Thyroid gland (tissue), 4 donors: Measurements from ENCODE around the gene RBBP4. TPM values are rescaled to one million over a fixed set of nuclear protein-coding genes. Genes with fewer than 3 reads are reported as not detected.

Experiments
- DNase-seq, 2 donors: peaks; one replicate each; pipeline ENCODE4 v3.0.0-alpha.2; 2019
- H3K27ac ChIP-seq, 3 donors: fragments of 200-600 bp; sonication (generic); 1 replicate in 2 of 3; 2 replicates in 1 of 3; pipeline ENCODE4 v1.5.1; 2016 to 2019; ENCODE audit warnings: mild to moderate bottlenecking in 1 of 3, moderate library complexity in 1 of 3
- H3K27me3 ChIP-seq: fragments of 200-600 bp; sonication (generic); one replicate; pipeline ENCODE4 v1.5.1; 2019
- H3K36me3 ChIP-seq, 2 donors: fragments of 200-600 bp; sonication (generic); one replicate each; pipeline ENCODE4 v1.5.1; 2016 to 2019
- H3K4me1 ChIP-seq, 2 donors: fragments of 200-600 bp; sonication (generic); one replicate each; pipeline ENCODE4 v1.5.1; 2017 to 2019
- H3K4me3 ChIP-seq, 3 donors: fragments of 200-600 bp; sonication (generic); replicated peaks in 1 of 3; 1 replicate in 2 of 3; 2 replicates in 1 of 3; pipeline ENCODE4 v1.5.1; 2016; ENCODE audit warnings: mild to moderate bottlenecking in 1 of 3
- H3K9me3 ChIP-seq: fragments of 200-600 bp; sonication (generic); one replicate; pipeline ENCODE4 v1.5.1; 2017
- CTCF ChIP-seq, 6 experiments: fragments of 200-600 bp in 3 of 6; fragments of 450-650 bp in 3 of 6; sonication (generic) in 3 of 6; IDR thresholded peaks; one replicate each; pipeline ENCODE4 v1.5.1; 2016 to 2019; ENCODE audit warnings: antibody characterized with exemption in 6 of 6, mild to moderate bottlenecking in 2 of 6, inconsistent platforms in 1 of 6, moderate library complexity in 1 of 6
- POLR2A ChIP-seq, 2 donors: fragments of 450-650 bp; IDR thresholded peaks; one replicate each; pipeline ENCODE4 v1.6.1; 2017; ENCODE audit warnings: antibody characterized with exemption in 2 of 2, mild to moderate bottlenecking in 2 of 2, moderate library complexity in 1 of 2
- WGBS, 2 donors: methylation state at CpG; one replicate each; pipeline ENCODE4 v1.1.5; 2017; 5-methylcytosine and 5-hydroxymethylcytosine counted together
- intact Hi-C: fragments of 100-400 bp; cut with DNase I; formaldehyde crosslinking; loops from one replicate; pipeline ENCODE4 v1.15.1; 2023
- total RNA-seq, 4 donors: library from RNA; depleted of rRNA; stranded (reverse); fragments of >200 nt; gene quantifications; one replicate each; pipeline ENCODE4 v1.2.3, GENCODE V29; 2016

RBBP4 gene
- total RNA-seq, 4 donors from 2014 or later, result 100 to 172 (median 138) TPM

DNA sequence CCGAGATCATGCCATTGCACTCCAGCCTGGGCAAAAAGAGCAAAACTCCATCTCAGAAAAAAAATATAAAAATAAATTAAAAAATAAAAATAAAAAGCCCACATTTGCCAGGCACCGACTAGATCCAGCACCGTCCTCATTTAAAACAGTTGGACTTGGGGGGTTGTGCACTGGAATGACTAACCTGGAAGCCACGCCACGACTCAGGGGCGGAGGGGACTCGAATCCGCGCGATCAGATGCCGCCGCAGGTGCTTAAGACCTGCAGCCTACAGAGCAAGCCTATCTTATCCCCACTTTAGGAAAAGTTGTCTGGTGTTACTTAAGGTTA, 39.2 kb upstream of the RBBP4 start:
- Histone ChIP-seq H3K4me3 (peak overlapping the region in 2 of 3 donors; percentile 6 to 16), H3K27ac (no peak overlapping the region), H3K9me3 (no peaks in the 10 kb centered on the region), H3K4me1 (peaks cover 0 to 4% of the 10 kb centered on the region in 2 donors), H3K27me3 (no peaks in the 10 kb centered on the region), H3K36me3 (no peaks in the 10 kb centered on the region)
- 11 to 14% methylated on average over 12 of the region's 12 CpGs for WGBS, 2 donors
- no peak for TF ChIP-seq POLR2A (IDR thresholded peaks at IDR 0.05)
- TF ChIP-seq CTCF (IDR thresholded peaks at IDR 0.05), result no peak
- intact Hi-C loops, result no loop called here
- no peak for DNase-seq

DNA sequence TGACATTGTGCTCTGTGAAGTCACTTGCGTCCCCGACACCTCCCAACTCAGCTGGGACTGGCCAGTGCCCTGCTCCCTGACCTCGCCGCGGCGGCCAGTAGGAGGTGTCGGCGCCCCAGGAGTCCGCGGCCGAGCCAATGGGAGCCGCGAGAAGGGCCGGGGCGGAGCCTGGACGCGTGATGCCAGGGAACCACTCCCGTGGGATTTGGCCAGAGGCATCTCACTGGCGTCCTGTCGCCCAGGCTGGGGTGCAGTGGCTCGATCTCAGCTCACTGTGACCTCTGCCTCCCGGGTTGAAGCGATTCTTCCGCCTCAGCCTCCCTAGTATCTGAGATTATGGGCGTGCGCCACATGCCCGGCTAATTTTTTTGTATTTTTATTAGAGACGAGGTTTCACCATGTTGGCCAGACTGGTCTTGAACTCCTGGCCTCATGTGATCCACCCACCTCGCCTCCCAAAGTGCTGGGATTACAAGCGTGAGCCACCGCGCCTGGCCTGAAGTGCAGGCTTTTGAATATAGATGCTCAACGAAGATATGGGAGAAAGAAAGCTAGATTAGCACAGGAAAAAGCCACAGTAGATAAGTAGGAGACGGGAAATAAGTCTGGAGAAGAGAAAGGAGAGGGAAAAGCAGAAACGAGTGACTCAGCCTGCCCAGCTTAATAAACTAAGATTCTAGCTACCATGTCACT, 38.7 kb upstream of the RBBP4 start:
- DNase-seq, result peak; percentile 85 to 89
- Histone ChIP-seq H3K4me3 (peak overlapping the region in 2 of 3 donors; percentile 6 to 16), H3K9me3 (no peaks in the 10 kb centered on the region), H3K36me3 (no peaks in the 10 kb centered on the region), H3K27me3 (no peaks in the 10 kb centered on the region), H3K27ac (no peak overlapping the region), H3K4me1 (peaks cover 0 to 4% of the 10 kb centered on the region in 2 donors)
- intact Hi-C loops, result no loop called here
- WGBS, 2 donors, result 8 to 10% methylated on average over 24 to 35 of the region's 35 CpGs
- peak in 1 of 2 donors; percentile 59 for TF ChIP-seq POLR2A (IDR thresholded peaks at IDR 0.05)
- peak in 3 of 6 experiments; percentile 22 to 39 (median 36) for TF ChIP-seq CTCF (IDR thresholded peaks at IDR 0.05)

DNA sequence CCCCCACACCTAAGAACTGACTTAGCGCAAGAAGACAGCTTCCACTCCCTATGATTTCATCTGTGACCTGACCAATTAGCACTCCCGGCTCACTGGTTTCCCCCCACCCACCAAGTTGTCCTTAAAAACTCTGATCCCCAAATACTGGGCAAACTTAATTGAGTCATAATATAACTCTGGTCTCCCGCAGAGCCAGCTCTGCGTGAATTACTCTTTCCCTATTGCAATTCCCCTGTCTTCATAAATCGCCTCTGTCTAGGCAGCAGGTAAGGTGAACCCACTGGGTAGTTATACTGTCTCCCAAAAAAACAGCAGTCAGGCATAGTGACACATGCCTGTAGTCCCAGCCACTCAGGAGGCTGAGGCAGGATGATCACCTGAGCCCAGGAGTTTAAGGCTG, 37.5 kb upstream of the RBBP4 start:
- peaks cover 0 to 4% of the 10 kb centered on the region in 2 donors for H3K4me1 ChIP-seq
- intact Hi-C loops, result no loop called here
- H3K36me3 ChIP-seq, result no peaks in the 10 kb centered on the region
- no peak for DNase-seq
- H3K9me3 ChIP-seq, result no peaks in the 10 kb centered on the region
- 84 to 88% methylated on average over 5 of the region's 5 CpGs for WGBS, 2 donors
- H3K27ac ChIP-seq, result no peak overlapping the region
- H3K4me3 ChIP-seq, result no peak overlapping the region
- TF ChIP-seq CTCF (IDR thresholded peaks at IDR 0.05) (no peak), POLR2A (IDR thresholded peaks at IDR 0.05) (no peak)
- no peaks in the 10 kb centered on the region for H3K27me3 ChIP-seq

DNA sequence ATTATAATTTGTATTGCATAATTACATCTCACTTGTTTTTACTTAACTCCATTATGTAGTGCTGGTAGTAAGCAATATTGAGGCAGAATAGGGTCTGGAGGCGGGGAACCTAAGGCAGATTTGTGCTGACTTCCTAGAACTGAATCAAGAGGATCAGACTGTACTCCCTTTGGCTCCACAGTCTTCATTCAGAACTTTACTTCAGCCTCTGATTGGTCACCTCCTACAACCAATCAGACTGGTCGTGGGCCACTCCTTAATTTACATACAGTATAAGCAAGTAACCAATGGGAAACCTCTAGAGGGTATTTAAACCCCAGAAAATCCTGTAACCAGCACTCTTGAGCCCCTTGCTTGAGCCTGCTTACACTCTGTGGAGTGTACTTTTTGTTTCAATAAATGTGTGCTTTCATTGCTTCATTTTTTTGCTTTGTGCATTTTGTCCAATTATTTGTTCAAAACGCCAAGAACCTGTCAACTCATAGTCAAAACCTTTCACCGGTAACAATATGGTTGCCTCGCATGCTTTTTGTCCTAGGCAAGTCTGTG, 32.3 kb upstream of the RBBP4 start:
- no peaks in the 10 kb centered on the region for H3K27me3 ChIP-seq
- no peak overlapping the region for H3K27ac ChIP-seq
- TF ChIP-seq POLR2A (IDR thresholded peaks at IDR 0.05) (no peak), CTCF (IDR thresholded peaks at IDR 0.05) (no peak)
- H3K9me3 ChIP-seq, result no peaks in the 10 kb centered on the region
- H3K4me3 ChIP-seq, result no peak overlapping the region
- intact Hi-C loops, result no loop called here
- no peak for DNase-seq
- H3K36me3 ChIP-seq, result no peaks in the 10 kb centered on the region
- no peaks in the 10 kb centered on the region for H3K4me1 ChIP-seq
- WGBS, 2 donors, result 97% methylated on average over 5 of the region's 5 CpGs

GRCh38 chr1:32619701-32620485, 31.1 kb upstream of the RBBP4 start:
- no peak for TF ChIP-seq POLR2A (IDR thresholded peaks at IDR 0.05)
- TF ChIP-seq CTCF (IDR thresholded peaks at IDR 0.05), result no peak
- WGBS, 2 donors, result 79 to 82% methylated on average over 5 of the region's 5 CpGs
- Histone ChIP-seq H3K4me3 (no peak overlapping the region), H3K27me3 (no peaks in the 10 kb centered on the region), H3K36me3 (no peaks in the 10 kb centered on the region), H3K27ac (no peak overlapping the region), H3K9me3 (no peaks in the 10 kb centered on the region), H3K4me1 (no peaks in the 10 kb centered on the region)
- DNase-seq, result no peak
- intact Hi-C loops, result no loop called here
